ENCODE results near the gene KLF11. TPM values are rescaled to one million over a fixed set of nuclear protein-coding genes. Genes with fewer than 3 reads are reported as not detected.
"Not testable (repeated sequence)": the region's sequence is repeated elsewhere in the genome, so short reads cannot be mapped to it uniquely, and the experiment has no call there.

KLF11 gene
- polyA plus RNA-seq, 10 donors, result 20.5 to 32.5 (median 23.9) TPM

DNA sequence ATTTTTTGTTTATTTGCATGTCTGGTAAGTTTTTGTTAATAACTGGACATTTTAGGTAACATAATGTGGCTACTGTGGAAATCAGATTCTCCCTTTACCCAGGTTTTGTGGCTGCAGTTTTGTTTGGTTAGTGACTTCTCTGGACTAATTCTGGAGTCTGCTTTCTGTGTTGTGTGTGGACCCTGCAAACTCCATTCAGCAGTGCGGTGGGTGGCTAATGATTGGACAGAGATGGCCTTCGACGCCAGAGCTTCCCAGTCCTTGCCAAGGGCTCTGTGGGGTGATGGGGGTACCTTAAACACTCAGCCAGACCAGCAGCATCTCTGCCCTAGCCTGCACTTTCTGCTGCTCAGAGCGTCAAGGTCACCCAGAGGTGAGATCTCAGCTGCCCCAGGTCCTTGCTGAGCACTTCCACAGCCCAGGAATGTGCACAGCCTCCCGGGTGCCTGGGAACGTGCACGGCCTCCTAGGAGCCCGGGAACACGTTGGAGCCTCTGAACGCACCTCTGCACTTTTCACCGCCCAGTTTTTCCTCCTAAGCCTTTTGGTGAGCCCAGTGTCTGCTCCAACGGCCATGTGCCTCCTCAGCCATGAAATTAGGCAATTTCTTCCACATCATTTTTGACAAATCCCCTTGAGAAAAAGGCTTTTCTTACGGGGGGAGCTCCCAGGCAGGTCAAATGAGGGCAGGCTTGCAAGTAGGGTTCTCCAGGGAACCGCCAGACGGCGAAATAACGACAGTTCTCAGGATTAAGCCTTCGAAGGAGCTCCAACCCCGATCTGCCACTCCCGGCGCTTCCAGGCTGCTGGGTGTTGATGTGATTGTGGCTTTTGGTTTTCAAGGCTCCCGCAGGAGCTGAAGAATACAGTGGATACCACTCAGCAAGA, 35.2 kb upstream of the KLF11 start:
- DNase-seq, result no peak

DNA sequence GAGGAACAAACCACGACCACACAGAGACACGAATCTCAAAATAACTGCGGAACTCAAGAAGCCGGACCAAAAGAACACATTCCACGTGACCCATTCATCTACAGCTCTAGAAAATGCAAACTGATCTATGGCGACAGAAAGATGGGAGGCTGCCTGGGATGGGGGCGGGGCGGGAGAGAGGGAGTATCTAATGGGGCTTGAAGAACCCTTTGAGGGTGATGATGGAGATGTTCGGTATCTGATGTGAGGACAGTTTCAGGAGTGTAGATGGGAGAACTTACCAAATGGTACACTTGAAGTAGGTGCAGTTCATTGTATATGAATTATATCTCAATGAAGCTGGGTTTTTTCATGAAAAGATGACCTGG, 34.6 kb upstream of the KLF11 start:
- DNase-seq, result no peak

DNA sequence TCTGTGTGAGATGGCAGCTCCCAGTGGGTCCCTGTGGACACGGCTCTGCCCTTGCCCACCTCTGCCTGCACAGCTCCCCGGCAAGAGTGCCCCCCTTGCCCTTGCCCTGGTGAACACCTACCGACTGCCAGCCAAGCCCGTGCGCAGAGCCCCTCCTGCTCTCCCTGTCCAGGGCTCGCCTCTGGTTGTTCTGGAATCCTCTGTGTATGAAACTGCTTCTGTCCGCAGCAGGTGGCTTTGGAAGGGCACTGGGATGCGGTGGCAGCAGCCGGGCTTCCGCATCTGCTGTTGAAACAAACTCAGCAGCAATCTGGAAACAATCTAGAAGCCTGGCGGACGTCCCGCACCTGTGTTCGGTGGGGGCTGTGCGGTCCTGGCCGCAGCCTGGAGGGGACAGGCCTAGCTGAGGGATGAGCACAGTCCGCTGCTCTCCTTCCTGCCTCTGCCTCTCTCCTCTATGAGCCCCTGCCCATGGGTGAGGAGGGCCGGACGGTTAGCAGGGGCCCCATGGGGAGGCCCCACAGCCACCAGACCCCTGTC, 34.0 kb upstream of the KLF11 start:
- DNase-seq, result peak in 1 of 3 donors; percentile 53

DNA sequence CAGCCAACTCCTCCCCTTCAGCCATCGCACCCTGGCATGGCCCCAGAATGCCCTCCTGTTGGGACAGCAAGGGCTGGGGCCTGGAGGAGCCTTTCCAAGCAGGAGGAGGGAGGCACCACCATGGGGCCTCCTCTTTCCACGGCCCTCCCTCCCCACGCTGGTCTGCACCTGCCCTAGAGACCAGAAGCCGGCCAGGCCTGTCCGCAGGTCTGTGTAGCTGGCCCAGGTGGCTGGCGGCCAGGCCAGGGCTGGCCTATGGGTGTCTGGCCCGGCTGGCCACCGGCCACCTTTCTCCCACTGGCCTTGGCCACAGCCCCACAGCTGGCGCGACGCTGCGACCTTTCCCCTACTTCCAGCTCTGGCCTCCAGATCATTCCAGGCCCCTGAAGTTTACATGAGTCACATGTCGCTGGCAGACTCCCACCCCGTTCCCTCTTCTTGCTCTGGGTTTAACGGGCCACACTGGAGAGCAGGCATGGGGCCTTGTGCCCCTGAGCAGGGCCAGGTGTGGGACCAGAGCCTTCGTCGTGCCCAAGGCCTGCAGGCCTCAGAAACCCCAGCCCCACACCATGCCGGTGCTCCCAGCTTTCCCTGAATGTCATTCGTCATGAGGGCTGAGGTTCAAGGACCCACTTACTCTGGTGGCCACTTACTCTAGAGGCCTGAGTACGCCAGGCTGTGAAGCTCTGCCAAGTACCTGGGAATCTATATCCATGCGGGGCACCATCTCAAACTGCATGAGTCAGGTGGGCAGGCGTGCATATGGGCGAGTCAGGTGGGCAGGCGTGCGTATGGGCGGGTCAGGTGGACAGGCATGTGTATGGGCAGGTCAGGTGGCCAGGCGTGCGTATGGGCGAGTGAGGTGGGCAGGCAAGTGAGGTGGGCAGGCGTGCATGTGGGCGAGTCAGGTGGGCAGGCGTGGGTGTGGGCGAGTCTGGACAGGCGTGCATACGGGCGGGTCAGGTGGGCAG, 33.3 kb upstream of the KLF11 start:
- DNase-seq, result peak; percentile 33 to 72 (median 67)

DNA sequence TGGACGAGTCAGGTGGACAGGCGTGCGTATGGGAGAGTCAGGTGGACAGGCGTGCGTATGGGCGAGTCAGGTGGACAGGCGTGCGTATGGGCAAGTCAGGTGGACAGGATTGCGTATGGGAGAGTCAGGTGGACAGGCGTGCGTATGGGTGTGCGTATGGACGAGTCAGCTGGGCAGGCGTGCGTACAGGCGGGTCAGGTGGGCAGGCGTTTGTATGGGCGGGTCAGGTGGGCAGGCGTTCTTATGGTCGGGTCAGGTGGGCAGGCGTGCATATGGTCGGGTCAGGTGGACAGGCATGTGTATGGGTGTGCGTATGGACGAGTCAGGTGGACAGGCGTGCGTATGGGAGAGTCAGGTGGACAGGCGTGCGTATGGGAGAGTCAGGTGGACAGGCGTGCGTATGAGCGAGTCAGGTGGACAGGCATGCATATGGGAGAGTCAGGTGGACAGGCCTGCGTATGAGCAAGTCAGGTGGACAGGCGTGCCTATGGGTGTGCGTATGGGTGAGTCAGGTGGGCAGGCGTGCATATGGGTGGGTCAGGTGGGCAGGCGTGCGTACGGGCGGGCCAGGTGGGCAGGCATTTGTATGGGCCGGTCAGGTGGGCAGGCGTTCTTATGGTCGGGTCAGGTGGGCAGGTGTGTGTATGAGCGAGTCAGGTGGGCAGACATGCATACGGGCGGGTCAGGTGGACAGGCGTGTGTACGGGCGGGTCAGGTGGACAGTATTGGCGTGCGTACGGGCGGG, 32.3 kb upstream of the KLF11 start:
- DNase-seq, result not testable (repeated sequence)

DNA sequence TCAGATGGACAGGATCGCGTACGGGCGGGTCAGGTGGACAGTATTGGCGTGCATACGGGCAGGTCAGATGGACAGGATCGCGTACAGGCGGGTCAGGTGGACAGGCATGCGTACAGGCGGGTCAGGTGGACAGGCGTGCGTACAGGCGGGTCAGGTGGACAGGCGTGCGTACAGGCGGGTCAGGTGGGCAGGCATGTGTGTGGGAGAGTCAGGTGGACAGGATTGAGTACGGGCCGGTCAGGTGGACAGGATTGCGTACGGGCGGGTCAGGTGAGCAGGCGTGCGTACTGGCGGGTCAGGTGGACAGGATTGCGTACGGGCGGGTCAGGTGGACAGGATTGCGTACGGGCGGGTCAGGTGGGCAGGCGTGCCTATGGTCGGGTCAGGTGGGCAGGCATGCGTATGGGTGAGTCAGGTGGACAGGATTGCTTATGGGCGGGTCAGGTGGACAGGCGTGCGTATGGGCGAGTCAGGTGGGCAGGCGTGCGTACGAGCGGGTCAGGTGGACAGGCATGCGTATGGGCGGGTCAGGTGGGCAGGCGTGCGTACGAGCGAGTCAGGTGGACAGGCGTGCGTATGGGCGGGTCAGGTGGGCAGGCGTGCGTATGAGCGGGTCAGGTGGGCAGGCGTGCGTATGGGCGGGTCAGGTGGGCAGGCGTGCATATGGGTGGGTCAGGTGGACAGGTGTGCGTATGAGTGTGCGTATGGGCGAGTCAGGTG, 31.6 kb upstream of the KLF11 start:
- DNase-seq, result not testable (repeated sequence)

DNA sequence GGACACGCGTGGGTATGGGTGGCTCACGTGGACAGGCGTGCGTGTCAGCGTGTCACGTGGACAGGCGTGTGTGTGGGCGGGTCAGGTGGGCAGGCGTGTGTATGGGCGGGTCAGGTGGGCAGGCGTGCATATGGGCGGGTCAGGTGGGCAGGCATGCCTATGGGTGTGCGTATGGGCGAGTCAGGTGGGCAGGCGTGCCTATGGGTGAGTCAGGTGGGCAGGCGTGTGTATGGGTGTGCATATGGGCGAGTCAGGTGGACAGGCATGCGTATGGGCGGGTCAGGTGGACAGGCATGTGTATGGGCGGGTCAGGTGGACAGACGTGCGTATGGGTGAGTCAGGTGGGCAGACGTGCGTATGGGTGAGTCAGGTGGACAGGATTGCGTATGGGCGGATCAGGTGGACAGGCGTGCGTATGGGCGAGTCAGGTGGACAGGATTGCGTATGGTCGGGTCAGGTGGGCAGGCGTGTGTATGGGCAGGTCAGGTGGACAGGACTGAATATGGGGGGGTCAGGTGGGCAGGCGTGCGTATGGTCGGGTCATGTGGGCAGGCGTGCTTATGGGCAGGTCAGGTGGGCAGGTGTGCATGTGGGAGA, 30.9 kb upstream of the KLF11 start:
- DNase-seq, result not testable (repeated sequence)

DNA sequence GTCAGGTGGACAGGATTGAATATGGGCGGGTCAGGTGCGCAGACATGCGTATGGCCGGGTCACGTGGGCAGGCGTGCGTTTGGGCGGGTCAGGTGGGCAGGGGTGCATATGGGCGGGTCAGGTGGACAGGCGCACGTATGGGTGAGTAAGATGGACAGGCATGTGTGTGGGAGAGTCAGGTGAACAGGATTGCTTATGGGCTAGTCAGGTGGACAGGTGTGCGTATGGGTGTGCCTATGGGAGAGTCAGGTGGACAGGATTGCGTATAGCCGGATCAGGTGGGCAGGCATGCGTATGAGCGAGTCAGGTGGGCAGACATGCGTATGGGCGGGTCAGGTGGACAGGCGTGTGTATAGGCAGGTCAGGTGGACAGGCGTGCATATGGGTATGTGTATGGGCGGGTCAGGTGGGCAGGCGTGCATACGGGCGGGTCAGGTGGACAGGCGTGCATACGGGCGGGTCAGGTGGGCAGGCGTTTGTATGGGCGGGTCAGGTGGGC, 30.3 kb upstream of the KLF11 start:
- no peak for DNase-seq

DNA sequence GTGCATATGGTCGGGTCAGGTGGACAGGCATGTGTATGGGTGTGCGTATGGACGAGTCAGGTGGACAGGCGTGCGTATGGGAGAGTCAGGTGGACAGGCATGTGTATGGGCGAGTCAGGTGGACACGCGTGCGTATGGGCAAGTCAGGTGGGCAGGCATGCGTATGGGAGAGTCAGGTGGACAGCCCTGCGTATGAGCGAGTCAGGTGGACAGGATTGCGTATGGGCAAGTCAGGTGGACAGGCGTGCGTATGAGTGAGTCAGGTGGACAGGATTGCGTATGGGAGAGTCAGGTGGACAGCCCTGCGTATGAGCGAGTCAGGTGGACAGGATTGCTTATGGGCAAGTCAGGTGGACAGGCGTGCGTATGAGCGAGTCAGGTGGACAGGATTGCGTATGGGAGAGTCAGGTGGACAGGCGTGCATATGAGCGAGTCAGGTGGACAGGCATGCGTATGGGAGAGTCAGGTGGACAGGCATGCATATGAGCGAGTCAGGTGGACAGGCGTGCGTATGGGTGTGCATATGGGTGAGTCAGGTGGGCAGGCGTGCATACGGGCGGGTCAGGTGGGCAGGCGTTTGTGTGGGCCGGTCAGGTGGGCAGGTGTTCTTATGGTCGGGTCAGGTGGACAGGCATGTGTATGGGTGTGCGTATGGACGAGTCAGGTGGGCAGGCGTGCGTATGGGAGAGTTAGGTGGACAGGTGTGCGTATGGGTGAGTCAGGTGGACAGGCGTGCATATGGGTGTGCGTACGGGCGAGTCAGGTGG, 29.5 kb upstream of the KLF11 start:
- DNase-seq, result not testable (repeated sequence)

DNA sequence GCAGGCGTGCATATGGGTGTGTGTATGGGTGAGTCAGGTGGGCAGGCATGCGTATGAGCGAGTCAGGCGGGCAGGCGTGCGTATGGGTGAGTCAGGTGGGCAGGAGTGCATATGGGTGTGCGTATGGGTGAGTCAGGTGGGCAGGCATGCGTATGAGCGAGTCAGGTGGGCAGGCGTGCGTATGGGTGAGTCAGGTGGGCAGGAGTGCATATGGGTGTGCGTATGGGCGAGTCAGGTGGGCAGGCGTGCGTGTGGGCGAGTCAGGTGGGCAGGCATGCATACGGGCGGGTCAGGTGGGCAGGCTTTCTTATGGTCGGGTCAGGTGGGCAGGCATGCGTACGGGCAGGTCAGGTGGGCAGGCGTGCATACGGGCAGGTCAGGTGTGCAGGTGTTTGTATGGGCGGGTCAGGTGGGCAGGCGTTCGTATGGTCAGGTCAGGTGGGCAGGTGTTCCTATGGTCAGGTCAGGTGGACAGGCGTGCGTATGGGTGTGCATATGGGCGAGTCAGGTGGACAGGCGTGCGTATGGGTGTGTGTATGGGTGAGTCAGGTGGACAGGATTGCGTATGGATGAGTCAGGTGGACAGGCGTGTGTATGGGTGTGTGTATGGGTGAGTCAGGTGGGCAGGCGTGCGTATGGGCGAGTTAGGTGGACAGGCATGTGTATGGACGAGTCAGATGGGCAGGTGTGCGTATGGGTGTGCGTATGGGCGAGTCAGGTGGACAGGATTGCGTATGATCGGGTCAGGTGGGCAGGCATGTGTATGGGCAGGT, 28.7 kb upstream of the KLF11 start:
- no peak for DNase-seq

DNA sequence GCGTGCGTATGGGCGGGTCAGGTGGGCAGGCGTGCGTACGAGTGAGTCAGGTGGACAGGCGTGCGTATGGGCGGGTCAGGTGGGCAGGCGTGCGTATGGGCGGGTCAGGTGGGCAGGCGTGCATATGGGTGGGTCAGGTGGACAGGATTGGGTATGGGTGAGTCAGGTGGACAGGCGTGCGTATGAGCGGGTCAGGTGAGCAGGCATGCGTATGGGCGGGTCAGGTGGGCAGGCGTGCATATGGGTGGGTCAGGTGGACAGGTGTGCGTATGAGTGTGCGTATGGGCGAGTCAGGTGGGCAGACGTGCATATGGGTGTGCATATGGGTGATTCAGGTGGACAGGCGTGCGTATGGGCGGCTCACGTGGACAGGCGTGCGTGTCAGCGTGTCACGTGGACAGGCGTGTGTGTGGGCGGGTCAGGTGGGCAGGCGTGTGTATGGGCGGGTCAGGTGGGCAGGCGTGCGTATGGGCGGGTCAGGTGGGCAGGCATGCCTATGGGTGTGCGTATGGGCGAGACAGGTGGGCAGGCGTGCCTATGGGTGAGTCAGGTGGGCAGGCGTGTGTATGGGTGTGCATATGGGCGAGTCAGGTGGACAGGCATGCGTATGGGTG, 27.9 kb upstream of the KLF11 start:
- DNase-seq, result not testable (repeated sequence)

DNA sequence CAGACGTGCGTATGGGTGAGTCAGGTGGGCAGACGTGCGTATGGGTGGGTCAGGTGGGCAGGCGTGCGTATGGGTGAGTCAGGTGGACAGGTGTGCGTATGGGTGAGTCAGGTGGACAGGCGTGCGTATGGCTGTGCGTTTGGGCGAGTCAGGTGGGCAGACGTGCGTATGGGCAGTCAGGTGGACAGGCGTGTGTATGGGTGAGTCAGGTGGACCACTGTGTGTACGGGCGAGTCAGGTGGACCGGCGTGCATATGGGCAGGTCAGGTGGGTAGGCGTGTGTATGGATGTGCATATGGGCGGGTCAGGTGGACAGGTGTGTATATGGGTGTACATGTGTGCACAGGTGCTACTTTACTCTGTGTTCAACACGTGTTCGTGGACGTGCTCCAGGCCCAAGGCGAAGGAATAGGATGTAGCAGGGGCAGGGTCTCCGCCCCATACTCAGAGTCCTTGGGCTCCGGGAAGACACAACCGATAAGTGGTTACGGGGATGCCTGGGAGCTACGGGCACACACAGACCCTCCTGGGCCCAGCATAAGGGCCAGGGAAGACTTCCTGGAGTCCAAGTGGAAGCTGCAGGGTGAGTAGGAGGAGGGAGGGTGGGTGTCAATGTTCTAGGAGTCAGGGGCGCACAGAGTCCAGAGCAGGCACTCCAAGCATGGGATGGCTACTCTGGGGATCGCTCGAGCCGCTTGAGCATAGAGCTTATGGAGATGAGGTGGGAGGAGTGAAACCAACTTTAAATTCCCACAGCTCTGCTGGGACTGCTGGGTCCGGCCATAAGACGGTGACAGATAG, 27.1 kb upstream of the KLF11 start:
- DNase-seq, result no peak

DNA sequence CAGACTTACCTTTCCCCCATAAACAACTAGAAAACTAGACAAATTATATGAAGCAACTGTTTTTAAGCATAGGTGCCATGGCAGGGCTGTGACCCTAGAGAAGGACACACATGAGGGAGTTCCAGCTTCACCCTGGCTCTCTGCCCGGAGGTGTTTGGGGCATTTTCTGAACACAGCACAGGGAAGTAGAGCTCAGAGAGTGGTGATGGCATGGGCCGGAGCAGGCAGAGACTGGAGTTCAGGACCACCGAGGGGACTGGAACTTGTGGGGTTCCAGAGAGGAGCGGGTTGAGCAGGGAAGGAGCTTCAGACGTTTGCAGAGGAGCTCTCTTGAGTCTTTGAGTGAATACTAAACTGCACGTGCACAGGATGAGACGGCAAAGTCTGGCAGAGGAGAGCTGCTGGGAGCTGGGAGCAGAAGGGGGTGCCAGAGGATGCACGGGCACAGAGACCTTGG, 26.5 kb upstream of the KLF11 start:
- no peak for DNase-seq

DNA sequence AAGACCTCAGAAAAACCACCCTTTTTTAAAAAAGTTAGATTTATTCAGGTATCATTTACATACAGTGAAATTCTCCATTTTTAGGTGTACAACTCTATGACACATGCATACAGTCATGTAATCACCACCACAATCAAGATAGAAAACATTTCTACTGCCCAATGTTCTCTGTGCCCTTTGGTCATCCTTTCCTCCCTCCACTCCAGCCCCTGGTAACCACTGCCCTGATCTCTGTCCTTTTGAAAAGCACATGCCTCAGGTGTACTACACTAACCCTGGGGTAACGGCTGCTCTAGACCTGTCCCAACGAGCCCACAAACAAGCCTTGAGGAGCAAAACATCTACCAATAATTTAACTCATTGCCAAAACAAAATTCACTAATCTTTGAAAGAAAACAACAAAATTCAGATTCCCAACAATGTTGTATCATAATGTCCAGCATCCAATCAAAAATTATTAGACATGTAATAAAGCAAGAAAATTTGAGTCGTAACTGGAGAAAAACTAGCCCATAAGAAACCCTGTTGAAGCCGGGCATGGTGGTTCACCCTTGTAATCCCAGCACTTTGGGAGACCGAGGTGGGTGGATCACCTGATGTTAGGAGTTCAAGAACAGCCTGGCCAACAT, 25.9 kb upstream of the KLF11 start:
- no peak for DNase-seq

DNA sequence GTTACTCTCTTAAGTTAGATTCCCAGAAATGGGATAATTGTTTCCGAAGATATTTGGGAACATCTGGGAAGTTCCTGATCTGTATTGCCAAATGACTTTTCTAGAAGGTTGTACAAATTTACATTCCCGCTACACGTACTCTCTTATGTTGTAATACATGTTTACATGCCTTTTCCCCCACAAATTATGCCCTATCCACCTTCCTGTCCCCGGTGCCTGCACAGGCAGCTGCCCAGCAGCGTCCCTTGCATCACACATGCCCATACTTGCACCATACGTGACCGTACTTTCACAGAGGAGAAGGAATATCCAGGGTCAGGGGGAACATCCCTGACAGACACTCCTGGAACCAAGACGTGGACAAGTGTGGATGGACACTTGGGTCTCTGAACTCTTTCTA, 24.2 kb upstream of the KLF11 start:
- no peak for DNase-seq

DNA sequence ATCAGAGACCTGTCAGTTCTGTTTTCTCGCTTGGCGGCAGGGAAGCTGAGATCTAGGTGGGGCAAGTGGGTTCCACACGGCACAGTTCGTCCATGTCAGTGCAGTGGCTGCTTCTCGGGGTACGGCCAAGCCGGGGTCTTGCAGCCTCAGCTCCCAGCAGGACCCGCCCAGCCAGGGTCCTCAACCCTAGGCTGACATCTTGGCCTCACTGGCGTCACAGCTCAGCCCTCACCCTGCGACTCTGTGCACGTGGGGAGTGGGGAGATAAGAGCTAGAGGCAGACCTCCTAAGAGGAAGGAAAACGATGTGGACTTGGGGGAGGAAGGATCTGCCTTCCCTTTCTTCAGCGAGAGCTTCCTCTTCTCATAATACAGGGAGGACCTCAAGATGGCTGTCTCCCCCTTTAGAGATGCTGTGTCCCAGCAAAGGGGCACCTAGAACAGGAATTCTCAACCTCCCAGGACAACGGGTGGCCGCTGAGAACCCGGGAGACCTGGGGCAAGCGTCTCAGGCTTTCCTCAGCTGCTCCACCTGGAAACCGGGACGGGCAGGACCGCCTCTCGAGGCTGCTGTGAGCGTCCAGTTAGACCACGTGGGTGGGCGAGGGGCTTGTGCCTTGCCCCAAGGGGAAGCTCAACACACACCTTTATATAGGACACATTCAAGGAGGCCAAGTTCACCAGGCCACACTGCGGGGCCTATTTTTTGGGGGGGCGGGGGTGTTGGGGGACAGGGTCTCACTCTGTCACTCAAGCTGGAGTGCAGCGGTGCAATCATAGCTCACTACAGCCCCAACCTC, 23.5 kb upstream of the KLF11 start:
- no peak for DNase-seq
